GM18520 (cell line): ENCODE results near the gene PIEZO1.
"Not testable (repeated sequence)": the region's sequence is repeated elsewhere in the genome, so short reads cannot be mapped to it uniquely, and the experiment has no call there.

Experiments
- ATAC-seq: cut with Tn5 transposase; IDR thresholded peaks from one replicate; pipeline ENCODE4 v1.9.1; 2021; ENCODE audit not compliant: unreplicated experiment

PIEZO1 gene

DNA sequence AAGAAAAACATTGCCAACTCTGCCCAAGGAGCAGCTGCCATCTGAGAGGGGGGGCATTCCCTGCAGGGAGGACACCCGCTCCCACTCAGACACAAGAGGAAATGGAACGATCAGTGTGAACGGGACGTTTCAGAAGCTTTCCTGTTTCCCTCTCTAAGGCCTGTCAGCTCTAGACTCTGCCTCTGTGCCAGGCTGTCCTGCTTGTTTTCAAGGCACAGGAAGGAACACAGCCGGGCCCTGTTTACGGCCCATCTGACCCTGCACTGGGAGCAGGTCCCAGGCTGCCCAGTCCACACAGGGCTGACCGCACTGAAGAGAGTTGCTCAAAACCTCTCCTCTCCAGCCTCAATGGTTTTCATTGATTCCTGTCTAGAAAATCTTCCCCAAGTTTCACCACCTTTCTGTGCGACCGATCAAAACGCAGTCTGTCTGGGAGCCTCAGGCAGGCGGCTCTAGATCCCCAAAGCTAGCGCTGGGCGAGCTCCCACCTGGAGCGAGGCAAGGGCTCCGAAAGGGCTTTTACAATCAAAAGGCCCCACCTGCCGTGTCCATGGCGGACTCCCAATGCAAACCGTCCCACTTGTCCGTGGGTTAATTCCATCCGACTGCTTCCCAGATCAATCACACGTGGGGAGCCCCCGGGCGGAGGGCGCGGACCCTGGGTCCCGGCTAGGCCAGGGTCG lies 1.5 kb downstream of the PIEZO1 start:
- ATAC-seq = no peak

DNA sequence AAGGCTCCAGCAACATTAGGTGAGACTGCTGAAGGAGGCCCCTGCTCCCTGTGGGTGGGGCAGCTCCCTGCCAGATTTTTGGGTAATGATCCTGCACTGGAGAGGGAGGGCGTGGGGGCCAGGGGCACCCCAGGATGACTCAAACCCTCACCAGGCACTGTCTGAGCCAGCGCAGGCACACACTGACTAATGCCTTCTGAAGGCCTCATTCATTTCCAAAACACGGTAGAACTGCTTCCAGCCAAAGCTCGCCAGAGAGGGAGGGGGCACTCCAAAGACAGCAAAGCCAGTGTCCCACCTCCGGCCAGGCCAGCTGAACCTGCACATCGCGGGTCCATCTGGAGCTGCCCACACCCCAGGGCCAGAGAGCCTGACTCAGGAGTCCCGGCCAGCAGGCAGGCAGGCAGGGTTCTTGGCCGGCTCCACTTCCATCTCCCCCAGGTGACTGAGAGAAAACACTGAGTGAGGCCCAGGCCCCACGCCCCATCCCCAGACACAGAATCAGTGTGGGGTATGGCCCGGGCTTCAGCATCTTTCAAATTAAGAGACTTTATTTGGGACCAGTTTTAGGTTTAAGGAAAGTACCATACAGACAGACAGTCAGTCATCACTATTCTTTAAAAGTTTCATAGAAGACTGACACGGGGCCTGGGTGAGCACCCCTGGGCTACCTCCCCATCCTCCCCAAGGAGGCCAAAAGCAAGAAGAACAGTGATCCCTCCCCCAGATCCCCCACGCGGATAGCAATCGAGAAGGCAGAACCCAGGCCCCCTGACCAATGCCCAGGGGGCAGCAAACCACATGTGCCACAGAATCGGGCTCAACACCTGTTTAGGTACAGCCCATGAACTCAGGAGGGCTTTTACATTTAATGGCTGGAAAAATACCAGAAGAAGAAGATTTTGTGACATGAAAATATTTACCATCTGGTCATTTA lies 2.3 kb downstream of the PIEZO1 start:
- no peak for ATAC-seq

DNA sequence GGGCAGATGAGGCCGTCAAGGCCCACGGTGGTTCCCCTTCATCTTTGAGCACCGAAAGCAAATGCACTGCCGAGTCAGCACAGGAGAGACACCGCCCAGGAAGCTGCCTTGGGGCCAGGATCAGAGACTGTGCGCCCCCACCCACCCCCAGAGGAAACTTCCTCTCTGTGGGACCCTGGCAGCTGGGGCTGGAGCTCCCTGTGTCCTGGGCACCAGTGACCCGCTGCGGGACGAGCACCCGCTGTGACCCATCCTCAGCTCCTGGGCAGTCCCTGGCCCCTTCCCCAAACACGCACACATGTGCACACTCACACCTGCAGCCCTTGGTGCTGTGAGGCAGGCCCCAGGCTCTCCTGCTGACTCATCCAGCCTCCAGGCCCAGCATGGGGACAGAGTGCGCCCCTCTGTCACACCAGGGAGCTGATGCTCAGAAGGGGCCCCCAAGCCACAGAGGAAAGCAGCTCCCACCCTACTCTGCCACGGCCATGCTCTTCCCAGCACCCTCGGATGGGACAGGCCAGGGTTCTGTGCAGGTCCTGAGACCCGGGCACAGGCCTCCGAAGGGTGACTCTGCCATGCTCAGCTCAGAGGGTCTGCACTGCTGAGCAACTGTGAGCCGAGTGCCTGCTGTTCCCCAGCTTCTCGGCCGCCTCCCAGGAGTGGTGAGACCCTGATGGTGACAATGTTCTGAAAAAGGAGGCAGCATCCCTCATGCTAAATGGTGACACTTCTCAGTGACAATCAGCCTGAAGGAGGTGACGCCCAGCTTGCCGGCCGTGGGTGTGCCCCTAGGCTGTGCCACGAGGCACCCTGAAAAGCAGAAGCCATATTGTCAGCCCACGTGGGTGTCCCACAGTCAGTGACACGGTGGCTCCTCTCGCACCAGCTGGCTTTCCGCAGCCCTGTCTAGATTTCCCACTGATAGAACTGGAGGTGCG lies 3.6 kb downstream of the PIEZO1 start:
- ATAC-seq = no peak

DNA sequence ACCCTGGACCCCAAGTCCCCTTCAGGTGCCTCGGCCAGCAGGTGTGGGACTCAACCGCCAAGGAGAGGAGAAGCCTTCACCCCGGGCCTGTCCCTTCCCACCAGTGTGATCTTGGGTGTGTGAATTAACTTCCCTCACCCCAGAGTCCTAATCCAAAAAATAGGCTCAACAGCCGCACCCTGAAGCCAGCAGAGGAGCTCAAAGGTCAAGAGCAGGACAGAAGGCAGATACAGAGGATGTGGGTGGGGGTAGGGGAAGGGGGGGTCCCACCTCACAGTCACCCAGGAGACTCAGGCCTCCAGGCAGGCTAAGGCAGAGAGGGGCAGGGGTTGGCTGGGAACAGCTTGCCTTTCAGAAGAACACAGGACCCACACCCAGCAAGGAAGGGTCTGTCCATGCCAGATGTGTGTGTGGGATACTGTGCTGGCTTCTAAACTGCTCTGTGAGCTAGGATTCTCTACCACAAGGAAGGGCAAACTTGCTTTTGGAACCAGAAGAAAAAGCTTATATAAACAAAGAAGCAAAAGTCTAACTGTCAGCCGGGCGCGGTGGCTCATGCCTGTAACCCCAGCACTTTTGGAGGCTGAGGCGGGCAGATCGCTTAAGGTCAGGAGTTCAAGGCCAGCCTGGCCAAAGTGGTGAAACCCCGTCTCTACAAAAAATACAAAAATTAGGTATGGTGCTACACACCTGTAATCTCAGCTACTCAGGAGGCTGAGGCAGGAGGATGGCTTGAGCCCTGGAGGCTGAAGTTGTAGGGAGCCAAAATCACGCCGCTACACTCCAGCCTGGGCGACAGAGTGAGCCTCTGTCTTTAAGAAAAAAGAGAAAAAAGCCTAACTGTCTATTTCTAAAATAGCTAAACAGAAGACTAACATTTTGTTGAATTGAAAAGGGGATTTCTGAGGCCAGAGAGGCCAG lies 4.6 kb downstream of the PIEZO1 start:
- ATAC-seq = no peak

DNA sequence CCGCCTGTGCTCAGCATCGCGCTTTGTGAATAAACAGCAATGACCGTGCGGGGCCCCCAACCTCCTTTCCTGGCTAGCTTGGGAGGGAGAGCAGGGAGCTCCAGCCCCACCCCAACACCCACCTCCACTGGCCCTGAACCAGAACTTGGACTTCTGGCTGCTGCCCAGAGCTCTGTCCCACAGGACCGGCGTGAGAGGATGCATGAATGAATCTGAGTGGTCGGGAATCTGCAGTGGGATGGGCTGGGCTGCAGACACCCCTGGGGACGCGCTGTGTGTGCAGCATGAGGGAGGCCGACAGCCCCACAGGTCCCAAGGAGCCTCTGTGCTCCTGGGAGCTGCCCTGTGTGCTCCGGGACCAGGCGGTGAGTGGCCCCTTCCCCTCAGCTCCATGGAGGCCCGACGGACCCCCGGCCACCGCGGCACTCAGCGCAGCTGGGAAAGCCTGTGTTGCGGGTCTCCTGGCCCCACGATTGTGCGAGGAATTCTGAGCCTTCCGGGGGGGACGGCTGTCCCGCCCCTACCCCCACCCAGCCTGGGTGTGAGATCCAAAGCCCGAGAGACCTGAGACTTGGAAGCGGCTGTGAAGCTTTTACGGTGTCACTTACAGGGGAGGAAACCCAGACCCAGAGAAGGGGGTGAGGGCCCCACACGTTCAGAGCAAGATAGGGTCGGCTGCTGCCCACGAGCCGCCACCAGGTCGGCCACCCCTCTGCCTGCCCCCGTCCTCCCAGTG lies 5.4 kb downstream of the PIEZO1 start:
- ATAC-seq = no peak

DNA sequence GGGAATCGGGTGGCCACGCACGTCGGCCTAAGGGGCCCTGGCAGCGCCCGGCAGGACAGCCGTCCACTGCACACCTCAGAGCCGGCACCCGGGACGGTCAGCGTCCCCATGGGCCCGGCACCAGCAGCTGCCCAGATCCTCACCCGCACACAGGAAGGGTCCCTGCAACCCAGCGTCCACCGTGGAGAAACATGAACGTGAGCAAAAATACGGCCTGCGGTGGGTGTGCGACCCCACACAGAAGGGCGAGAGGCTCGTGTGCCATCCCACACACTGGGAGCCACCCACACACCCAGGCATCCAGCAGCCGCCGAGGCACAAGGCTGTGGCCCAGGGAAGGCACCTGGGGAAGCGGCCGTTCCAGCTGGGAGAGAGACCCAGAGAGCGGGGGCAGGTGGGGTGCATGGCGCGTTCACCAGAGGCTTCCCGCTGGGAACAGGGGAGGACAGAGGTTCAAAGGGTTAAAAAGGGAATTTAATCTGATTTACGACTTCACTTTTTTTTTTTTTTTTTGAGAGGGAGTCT lies 6.4 kb downstream of the PIEZO1 start:
- no peak for ATAC-seq

DNA sequence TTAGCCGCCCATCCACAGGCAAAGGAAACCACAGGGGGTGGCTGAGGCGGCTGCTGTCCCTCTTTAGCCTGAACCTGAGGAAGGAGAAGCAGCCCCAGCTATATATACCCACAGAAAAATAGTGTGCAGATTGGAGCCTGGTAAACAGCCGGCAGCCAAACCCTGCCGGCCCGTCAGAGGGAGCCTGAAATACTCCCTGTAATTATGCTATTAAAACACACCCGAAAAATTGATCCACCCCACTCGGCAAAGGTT lies 6.8 kb downstream of the PIEZO1 start:
- ATAC-seq = no peak

DNA sequence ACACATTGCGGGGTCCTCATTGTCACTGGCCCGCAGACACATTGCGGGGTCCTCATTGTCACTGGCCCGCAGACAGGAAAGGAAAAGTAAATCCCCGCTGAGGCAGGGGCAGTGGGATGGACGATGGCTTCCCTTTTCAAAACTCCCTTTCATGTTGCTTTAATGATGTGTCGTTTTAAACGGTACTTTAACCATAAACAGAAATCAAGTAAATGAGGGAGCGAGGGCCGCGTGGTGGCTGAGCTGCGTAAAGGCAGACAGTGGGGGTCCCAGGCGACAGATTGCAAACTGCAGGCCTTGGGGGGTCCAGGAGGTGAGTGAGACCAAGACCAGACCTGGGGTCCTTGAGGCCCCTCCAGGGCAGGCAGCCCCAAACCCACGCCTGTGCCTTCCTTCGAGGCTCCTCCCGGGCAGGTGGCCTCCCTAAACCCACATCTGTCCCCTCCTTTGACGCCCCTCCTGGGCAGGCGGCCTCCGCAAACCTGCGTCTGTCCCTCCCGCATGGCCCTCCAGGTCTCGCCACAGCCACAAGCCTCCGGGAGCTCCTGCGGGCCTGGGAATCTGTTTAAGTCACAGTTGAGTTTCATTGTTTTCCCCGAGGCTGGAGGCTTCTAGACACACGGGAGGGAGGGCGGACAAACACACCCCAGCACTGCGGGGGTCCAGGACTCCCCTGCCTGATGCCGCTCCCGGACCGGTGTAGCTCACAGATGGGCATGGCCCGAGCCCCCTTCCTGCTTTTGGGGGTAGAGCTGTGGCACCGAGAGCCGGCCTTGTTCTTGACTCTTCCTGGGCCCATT lies 7.3 kb downstream of the PIEZO1 start:
- ATAC-seq = no peak

DNA sequence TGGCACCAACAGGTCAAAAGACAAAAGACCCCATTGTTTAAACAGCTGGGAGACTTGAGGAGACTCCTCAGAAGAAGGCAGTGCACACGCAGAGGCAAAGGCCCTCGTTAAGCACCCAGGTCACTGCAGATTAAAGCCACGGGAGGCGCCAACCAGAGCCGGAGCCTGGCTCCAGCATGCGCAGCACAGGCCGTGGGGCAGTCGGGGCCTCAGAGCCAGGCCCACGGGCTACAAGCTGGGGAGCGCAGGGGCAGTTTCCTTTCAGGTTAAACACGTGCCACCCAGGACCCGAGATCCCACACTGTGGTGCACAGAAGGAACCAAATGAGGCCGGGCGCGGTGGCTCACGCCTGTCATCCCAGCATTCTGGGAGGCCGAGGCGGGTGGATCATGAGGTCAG lies 9.2 kb downstream of the PIEZO1 start:
- ATAC-seq = no peak

DNA sequence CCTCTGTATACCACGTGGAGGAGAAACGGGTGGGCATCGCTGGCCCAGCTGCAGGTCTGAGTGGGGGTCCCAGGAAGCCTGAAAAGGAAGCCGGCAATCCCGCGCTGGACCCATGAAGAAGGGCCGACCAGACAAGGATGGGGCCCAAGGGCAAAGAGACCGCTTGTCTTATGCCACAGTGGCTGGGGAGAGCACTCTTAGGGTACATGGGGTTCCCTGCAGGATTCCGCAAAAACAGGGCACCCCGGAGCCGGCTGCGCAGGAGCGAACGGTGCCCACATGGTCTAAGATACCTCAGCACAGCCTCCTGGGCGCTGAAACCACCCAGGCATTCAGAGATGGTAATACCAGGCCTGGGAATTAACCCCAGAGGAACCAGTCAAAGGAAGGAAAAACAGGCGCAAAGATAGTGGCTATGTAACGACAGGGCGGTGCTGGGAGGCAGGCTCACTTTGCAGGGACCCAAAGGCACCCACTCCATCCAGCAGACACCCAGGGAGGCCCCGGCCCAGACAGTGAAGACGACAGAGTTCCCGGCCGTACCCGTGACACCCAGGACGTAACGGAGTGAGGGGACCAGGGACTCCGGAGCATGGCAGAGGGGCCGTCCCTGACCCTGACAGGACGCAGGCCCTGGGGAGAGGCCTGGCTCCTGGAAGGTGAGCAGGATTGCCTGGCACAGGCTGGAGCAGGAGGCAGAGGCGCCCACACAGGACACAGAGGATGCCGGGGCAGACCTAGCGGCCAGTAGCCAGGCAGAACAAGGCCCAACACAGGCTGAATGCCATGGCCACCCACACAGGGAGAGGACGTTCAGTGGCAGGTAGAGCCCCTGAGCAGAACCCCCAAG lies 10.3 kb downstream of the PIEZO1 start:
- ATAC-seq = no peak

DNA sequence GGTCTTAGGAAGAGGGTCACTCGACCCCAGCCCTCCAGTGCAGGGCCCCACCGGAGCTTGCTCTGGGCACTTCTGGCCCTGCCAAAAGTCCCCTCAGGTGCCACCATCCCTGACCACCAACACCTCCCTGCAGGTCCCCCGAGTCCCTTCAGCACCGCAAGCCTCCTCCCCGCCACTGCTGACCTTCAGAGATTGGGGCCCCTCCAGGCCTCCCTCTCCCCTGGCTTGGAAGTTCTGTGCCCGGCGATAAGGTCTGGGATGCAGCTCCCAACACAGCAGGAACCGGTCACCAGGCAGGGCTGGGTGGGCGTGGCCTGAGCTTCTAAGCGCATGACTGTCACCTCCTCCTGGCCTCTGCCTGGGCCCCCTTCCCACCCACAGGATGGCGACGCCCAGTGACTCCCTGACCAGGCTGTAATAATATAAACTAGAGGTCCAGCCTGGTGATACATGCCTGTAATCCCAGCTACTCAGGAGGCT lies 11.2 kb downstream of the PIEZO1 start:
- ATAC-seq = no peak

DNA sequence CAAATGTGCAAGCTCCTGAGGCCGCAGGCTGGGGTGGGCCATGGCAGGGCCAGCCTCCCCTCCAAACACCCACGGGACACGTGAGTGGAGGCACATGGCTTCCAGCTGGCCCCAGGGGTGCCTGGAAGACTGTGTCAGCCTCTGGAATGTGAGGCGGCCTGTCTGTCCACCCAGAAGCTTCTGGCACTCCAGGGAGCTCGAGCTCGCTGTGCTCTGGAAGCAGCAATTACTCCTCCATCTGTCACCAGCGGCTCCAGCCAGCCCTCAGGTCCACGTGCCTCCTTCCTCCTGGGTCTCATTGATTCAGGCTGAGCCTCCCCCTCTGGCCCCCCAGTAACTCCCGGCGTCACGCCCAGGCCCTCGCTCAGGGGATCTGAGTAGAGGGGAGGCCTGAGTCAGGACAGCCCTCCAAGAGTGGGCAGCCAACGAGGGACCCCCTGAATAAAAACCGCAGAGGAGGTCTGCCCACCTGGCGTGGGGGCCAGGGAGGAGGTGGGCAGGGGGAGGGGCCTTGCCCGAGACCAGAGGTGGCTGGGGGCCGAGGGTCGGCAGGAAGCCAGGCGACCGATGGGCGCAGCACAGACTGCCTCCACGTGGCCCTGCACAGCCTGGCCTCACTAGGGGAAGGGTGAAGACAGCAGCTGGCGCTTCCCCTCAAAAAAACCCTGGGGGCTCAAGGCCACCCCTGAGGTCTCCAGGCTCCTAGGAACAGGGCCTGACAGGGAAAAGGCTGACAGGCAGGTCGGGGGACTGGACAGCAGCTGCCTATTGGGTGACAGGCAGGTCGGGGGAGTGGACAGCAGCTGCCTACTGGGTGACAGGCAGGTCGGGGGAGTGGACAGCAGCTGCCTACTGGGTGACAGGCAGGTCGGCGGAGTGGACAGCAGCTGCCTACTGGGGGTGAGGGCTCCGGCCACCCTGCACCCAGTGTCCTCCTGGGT lies 11.9 kb downstream of the PIEZO1 start:
- ATAC-seq = no peak

DNA sequence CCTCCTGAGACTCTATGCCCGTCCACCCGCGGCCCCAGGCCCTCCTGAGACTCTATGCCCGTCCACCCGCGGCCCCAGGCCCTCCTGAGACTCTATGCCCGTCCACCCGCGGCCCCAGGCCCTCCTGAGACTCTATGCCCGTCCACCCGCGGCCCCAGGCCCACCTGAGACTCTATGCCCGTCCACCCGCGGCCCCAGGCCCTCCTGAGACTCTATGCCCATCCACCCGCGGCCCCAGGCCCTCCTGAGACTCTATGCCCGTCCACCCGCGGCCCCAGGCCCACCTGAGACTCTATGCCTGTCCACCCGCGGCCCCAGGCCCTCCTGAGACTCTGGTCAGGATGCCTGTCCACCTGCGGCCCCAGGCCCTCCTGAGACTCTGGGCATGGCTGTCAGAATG lies 13.2 kb downstream of the PIEZO1 start:
- not testable (repeated sequence) for ATAC-seq

DNA sequence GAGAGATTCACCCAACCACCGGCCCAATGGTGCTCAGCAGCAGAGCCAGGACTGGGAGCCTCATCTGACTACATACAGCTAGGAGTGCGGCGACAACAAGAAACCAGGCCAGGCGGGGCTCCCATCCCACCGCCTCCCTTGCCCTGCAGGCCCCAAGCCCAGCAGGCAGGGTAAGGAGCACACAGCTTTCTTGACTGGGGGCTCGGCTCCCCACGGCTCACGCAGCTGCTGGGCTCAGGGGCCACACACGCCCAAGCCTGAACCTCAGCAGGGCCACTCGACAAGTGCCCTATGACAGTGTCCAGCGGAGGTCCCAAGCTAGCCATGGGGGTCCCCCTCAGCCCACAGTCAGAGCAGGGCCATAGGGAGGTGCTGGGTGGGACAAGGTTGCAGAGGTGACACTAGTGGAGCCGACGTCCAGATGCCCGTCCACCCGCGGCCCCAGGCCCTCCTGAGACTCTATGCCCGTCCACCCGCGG lies 13.7 kb downstream of the PIEZO1 start:
- no peak for ATAC-seq

DNA sequence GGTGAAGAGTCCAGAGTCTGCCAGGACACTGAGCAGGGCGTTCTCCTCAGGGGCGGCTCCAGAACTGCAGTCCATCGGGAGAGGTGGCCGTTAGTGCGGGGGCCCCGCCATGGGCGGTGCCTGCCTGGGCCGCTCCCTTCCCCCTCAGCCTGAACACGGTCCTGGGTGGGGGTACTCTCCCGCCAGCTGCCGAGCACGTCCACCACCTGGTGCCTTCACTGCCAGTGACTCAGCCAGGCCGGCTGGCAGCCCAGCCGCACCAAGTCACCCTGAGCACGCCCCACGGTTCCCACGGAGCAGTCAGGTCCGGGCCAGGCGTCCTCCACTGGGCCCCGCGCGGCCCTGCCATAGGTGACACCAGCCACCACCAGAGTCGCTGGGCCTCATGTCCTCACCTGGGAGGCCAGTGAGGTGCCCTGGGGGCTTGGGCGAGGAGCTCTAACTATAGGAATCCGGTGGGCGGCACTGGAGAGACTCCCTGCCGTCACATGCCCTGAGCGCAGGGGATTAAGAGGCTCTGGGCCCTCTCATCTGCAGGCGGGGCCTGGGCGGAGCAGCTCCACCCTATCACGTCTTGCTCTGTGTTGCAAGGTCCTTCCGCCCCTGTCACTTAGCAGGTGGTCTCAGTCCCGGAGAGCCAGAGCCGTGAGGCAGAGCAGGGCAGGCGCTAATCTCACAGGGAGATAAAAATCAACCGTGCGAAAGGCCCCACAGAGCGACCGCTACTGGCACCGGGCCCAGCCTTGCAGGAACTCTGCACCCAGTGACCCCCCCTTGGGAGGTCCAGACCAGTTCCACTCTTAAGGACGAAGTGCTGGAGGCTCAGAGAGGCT lies 14.3 kb downstream of the PIEZO1 start:
- ATAC-seq = no peak
